Cardiac muscle cell (in vitro differentiated cells and primary cell): ENCODE measurements around the gene TRIAP1. TPM values are rescaled to one million over a fixed set of nuclear protein-coding genes. Genes with fewer than 3 reads are reported as not detected.
"Not testable (repeated sequence)": the region's sequence is repeated elsewhere in the genome, so short reads cannot be mapped to it uniquely, and the experiment has no call there.

ENCODE experiments used
- DNase-seq, 2 donors: peaks; one replicate each; pipeline versions ENCODE4 v3.0.0 to v3.0.0-alpha.2; 2010 to 2017; ENCODE audit warnings: low read depth in 1 of 2, low spot score in 1 of 2
- H3K27ac ChIP-seq: fragments of 200-600 bp; sonication (generic); 2 replicates; pipeline ENCODE4 v1.5.1; 2016
- H3K27me3 ChIP-seq: fragments of 200-600 bp; sonication (generic); 2 replicates; pipeline ENCODE4 v1.6.0; 2016; ENCODE audit warnings: control low read depth
- H3K36me3 ChIP-seq: fragments of 200-600 bp; sonication (generic); 2 replicates; pipeline ENCODE4 v1.5.1; 2016; ENCODE audit warnings: control low read depth
- H3K4me1 ChIP-seq: fragments of 200-600 bp; sonication (generic); 2 replicates; pipeline ENCODE4 v1.8.1; 2017; ENCODE audit warnings: low read depth, mild to moderate bottlenecking, mixed run types
- H3K4me3 ChIP-seq: fragments of 200-600 bp; sonication (generic); 2 replicates; pipeline ENCODE4 v1.5.1; 2016; ENCODE audit warnings: mild to moderate bottlenecking
- H3K9me3 ChIP-seq: fragments of 200-600 bp; sonication (generic); 2 replicates; pipeline ENCODE4 v1.5.1; 2017; ENCODE audit warnings: low read depth, mild to moderate bottlenecking, control low read depth
- polyA plus RNA-seq: library from polyadenylated mRNA; unstranded; fragments of >200 nt; fragmentation: Nextera tagmentation; extraction: Ambion mirVana; gene quantifications from 2 replicates; pipeline ENCODE4 v1.2.1, GENCODE V29; 2016
- total RNA-seq: library from RNA; depleted of rRNA; stranded (reverse); fragments of >200 nt; gene quantifications from 2 replicates; pipeline ENCODE4 v1.2.3, GENCODE V29; 2016
- TF ChIP-seq, protein P1 (sequence below): IDR thresholded peaks from 2 replicates; pipeline ENCODE4 v1.5.1; 2012; ENCODE audit warnings: low read depth, mild to moderate bottlenecking, low read length

The TRIAP1 gene
- total and polyA plus RNA-seq, 2 experiments from 2014 or later: 11.9 to 58.8 TPM

DNA sequence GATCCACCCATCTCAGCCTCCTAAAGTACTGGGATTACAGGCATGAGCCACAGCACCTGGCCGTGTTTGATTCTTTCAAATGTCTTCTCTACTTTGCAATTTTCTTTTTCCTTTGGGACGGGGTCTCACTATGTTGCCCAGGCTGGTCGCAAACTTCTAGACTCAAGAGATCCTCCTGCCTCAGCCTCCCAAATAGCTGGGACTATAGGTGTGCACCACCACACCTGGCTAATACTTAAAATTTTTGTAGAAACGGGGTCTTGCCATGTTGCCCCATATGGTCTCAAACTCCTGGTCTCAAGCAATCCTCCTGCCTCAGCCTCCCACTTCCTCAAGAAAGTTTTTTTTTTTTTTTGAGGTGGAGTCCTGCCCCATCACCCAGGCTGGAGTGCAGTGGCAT, 1.8 kb upstream of the TRIAP1 start:
- Histone ChIP-seq H3K9me3 (no peaks in the 10 kb centered on the region), H3K4me3 (no peak overlapping the region), H3K36me3 (peaks cover 20% of the 10 kb centered on the region), H3K4me1 (peaks cover 15% of the 10 kb centered on the region), H3K27me3 (no peaks in the 10 kb centered on the region), H3K27ac (no peak overlapping the region)
- TF ChIP-seq, protein P1, sequence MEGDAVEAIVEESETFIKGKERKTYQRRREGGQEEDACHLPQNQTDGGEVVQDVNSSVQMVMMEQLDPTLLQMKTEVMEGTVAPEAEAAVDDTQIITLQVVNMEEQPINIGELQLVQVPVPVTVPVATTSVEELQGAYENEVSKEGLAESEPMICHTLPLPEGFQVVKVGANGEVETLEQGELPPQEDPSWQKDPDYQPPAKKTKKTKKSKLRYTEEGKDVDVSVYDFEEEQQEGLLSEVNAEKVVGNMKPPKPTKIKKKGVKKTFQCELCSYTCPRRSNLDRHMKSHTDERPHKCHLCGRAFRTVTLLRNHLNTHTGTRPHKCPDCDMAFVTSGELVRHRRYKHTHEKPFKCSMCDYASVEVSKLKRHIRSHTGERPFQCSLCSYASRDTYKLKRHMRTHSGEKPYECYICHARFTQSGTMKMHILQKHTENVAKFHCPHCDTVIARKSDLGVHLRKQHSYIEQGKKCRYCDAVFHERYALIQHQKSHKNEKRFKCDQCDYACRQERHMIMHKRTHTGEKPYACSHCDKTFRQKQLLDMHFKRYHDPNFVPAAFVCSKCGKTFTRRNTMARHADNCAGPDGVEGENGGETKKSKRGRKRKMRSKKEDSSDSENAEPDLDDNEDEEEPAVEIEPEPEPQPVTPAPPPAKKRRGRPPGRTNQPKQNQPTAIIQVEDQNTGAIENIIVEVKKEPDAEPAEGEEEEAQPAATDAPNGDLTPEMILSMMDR: no peak
- no peak for DNase-seq

DNA sequence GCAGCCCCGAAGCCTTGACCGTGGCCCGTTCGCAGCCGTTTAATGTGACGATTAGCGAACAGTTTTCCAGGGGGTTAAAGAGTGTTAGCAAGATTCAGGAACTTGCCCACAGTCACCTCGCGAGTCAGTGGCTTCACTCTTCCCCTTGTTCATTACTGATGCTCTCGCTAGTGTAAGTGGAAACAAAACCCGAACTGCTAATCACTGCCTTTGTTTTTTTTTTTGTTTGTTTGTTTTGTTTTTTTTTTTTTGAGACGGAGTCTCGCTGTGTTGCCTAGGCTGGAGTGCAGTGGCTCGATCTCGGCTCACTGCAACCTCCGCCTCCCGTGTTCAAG, 627 bp upstream of the TRIAP1 start:
- peak overlapping the region; percentile 95 for H3K27ac ChIP-seq
- H3K4me1 ChIP-seq: peaks cover 15% of the 10 kb centered on the region
- H3K27me3 ChIP-seq, DNase-seq, H3K9me3 ChIP-seq: not testable (repeated sequence)
- peaks cover 24% of the 10 kb centered on the region for H3K36me3 ChIP-seq
- H3K4me3 ChIP-seq: peak overlapping the region; percentile 95

DNA sequence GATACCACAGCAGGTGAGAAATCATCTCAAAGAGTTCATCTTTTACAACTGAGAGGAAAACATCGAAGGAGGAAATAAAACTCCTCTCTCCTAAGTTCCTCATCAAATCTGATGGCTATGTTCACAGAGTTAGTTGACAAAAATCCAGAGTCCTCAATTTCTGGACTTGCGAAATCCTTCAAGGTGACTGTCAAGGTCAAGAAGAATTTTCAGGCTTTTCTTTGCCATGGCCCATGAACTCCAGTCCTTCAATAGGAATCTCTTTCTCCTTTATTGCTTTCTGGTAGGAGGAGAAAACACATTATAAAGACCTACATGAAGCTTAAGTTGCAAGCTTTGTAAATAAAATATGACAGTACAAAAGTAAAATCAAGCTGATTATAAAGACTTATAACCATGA, 1.5 kb downstream of the TRIAP1 start:
- Histone ChIP-seq H3K4me3 (no peak overlapping the region), H3K36me3 (peaks cover 36% of the 10 kb centered on the region), H3K27ac (peak overlapping the region; percentile 36), H3K4me1 (peaks cover 15% of the 10 kb centered on the region), H3K27me3 (no peaks in the 10 kb centered on the region), H3K9me3 (no peaks in the 10 kb centered on the region)
- TF ChIP-seq, protein P1: no peak
- DNase-seq: no peak

DNA sequence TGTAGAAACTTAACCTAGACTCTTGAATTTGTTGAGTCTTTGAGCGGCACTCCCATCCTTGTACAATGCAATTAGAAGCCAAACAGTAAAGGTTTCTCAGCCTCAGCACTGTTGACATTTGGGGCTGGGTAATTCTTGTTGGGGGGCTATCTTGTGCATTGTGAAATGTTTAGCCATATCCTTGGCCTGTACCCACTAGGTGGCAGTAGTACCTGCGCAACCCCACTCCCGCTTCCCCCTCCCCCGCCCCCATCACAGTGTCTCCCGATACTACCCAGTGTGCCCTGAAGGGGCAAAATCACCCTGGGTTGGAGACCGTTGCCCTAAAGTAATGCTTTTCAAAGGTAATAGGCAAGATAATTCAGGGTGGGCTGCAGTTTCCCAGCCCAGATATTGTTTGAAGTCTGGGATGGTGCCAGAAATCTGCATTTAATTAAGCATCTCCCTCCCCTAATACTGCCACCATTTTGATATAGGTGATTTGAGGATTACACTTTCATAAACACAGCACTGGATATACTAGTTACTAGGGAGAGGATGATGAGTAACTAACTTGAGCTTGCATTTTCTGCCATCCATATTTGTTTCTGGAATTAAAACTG, 6.4 kb downstream of the TRIAP1 start:
- DNase-seq: peak; percentile 62 to 75
- H3K9me3 ChIP-seq: no peaks in the 10 kb centered on the region
- TF ChIP-seq, protein P1: peak; percentile 46
- H3K4me1 ChIP-seq: peaks cover 6% of the 10 kb centered on the region
- H3K27ac ChIP-seq: no peak overlapping the region
- H3K36me3 ChIP-seq: peaks cover 28% of the 10 kb centered on the region
- no peak overlapping the region for H3K4me3 ChIP-seq
- no peaks in the 10 kb centered on the region for H3K27me3 ChIP-seq

DNA sequence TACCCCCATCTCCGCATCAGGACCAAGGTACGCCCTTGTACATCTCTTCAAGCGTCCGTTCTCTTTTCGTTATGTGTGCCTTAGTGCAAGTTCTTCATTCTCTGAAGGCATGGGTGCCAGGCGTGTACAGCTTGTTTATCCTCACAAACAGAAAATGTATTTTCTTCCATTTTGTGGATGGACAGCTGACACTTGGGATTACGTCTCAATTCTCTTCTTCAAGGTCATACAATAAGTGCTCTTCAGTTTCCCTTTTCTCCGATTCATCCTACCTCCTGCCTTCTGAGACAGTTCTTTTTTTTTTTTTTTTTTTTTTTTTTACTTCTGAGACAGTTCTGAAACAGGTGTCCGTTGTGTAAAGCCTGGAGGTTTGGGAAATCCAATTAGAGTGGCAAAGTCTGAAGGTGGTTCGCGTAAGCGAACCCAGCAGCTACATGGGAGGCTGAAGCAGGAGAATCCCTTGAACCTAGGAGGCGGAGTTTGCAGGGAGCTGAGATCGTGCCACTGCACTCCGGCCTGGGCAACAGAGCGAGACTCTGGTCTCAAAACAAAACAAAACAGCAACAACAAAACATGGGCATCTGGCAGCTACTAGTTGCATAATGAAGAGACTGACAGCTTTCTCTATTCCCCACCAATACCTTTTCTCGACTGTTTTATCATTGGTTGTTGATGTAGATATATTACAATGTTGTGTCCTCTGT, 7.5 kb downstream of the TRIAP1 start:
- no peaks in the 10 kb centered on the region for H3K27me3 ChIP-seq
- TF ChIP-seq, protein P1: no peak
- peaks cover 26% of the 10 kb centered on the region for H3K36me3 ChIP-seq
- no peak for DNase-seq
- peaks cover 6% of the 10 kb centered on the region for H3K4me1 ChIP-seq
- peak overlapping the region; percentile 74 for H3K4me3 ChIP-seq
- peak overlapping the region; percentile 75 for H3K27ac ChIP-seq
- no peaks in the 10 kb centered on the region for H3K9me3 ChIP-seq

DNA sequence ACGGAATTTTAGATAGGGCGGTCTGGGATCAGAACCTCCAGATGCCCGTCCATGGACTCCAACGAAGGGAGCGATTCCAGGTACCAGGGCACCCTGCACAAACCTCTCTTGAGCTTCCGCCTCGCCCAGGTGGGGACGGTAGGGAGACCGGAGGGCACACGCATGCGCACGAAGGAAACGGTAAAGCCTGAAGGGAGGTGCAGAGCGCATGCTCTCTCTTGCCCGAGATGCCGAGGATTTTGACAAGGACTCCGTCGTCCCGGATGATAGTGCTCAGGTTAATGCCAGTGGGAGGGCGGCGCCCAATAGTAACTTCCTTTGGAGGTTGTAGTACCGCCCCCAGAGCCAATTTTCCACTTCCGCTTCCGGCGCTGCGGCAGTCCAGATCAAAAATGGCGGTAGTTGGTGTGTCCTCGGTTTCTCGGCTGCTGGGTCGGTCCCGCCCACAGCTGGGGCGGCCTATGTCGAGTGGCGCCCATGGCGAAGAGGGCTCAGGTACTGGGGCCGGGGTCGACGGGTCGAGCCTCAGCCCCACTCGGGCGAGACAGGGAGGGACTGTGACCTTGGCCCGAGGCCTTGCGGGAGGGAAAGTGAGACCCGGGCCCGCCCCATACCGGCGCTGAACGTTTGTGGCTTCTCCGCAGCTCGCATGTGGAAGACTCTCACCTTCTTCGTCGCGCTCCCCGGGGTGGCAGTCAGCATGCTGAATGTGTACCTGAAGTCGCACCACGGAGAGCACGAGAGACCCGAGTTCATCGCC, 8.3 kb downstream of the TRIAP1 start, which contains the start of gene COX6A1:
Gene COX6A1, plus strand, starts transcription at position 379 of the 760 bp plus-strand sequence. Its CDS starts 14 bp downstream, at position 393.
- Histone ChIP-seq H3K27me3 (no peaks in the 10 kb centered on the region), H3K4me1 (peaks cover 6% of the 10 kb centered on the region), H3K9me3 (no peaks in the 10 kb centered on the region), H3K4me3 (peak within 1 kb of the TSS; percentile 74), H3K27ac (peak within 1 kb of the TSS; percentile 75), H3K36me3 (peaks cover 19% of the 10 kb centered on the region)
- TF ChIP-seq, protein P1: no peak
- peak; percentile 98 to 99 for DNase-seq
